Activated CD4-positive, alpha-beta T cell treated with anti-CD3 and anti-CD28 coated beads, Interleukin-10, Interleukin-2, amounts not matched to agents 100 ng/mL and 50 ng/mL, durations not matched to agents 16 hours and 8 hours (primary cell): ENCODE measurements around the gene C14orf132.
"Not testable (repeated sequence)": the region's sequence is repeated elsewhere in the genome, so short reads cannot be mapped to it uniquely, and the experiment has no call there.

Source experiments
- DNase-seq: peaks from one replicate; pipeline ENCODE4 v3.0.0-alpha.2; 2020

The C14orf132 gene

DNA sequence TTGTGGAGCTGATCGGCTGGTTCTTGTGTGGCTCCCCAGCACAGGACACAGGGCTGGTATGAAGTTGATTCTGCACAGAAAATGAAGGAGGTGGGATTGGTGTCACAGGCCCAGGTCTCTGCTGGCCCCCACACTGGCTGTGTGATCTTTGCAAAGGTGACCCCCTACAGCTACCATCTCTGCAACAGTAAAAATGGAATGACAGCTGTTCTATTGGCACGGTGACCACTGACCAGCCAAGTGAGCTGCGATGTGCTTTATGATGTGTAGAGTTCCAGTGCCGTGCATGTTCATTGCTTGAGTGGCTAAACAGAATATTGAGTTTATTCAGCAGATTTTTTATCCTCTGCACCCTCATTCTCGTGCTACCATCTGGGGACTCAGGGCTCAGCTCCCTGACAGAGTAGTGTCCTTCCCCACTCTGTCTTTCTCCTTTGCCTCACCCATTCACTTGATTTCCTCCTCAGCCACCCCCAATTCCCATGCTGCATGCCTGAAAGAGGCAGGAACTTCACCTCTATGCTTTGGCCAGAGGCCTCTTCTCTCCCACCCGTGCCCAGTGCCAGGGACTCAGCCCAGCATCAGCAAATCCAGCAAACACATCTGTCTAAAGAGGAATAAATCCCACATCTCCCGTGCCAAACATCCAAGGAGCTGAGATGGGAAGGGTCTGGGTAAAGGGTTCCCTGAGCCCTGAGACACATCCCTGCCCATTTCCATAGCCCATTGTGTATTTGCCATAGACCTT lies 21.2 kb downstream of the C14orf132 start:
- DNase-seq = no peak

DNA sequence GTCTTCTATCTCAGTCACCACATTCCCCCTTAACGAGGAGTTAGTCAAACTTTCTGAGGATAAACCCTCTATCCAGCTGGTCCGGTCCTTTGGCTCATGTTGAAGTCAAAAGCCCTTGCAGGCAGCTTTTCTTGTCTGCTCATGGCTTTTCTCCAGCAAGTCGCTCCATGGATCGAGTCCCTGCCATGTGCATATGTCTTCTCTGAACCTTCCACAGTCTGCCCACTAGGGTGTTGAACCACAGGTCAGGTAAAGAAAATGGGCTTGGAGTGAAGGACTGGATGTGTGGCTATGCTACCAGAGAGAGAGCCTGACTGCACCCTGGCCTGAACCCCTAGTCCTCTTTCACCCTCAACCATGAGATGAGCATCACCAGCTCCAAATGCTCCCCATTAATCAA lies 22.8 kb downstream of the C14orf132 start:
- no peak for DNase-seq

DNA sequence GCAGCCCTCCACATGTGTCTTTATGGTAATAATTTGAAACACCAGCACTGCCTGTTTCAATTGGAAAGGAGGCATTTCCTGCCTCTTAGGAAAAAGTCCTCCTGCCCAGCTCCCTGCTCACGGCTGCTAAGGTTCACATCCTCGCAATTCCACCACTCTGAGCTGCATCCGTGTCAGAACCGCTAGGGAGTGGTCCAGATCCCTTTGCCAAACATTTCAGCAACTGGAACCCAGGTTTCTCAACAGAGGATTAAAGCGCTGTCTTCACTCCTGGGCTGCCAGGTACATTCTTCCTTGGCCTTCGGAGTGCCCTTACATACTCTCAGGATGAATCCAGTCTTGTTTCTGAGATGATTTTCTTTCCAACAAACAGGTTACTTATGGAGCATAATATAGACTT lies 23.3 kb downstream of the C14orf132 start:
- no peak for DNase-seq

DNA sequence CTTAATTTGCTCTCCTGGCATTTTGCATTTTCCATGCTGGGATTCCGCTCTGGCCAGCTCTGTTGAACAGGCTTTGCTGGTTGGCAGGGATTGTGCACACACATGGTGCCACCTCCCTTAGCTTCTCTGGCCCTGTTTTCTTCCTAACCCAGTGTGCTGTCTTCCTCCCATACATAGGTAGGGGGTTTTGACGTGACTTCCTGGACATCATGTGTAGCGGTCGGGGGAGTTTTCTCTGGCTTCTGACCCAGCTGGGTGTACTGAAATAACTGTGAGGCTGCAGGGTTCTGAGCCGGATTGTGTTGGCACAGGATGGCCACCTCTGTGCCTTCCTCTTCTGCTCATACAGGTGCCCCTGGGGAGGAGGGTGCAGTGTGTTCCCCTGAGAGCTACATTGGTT lies 25.7 kb downstream of the C14orf132 start:
- DNase-seq = no peak

DNA sequence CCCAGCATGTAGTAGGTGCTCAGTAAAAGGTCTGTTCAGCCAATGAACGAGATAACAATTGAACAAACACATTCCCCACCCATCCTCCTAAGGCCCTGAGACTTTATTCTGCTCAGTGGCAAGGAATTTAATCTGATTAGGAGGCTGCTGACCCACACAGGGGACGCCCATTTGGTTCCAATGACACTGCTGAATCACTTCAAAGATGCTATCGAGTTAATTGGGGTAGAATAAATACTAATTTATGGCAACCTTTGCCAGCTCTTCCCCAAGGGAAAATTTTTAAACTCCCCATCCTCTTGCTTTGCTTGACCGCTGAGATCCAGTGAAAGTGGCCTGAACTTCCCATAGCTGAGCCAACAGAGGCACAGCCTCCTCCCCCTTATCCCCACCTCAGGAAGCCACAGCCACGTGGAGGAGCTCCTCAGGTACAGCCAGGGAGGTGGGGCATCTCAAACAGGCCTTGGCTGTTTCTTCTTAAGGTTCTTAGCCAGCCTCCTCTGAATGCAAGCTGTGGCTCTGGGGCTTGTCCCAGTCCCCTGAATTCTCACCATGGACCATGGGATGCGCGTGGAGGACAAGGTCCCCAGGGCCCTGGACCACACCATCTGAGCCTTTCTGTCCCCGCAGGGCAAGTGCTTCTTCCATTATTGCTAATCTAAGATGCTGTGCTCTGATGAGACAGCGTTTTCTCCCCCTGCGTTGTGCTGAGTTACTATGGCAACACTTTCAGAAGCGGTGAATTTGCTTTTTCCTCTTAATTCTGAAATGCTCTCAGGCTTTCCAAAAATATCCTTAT lies 26.7 kb downstream of the C14orf132 start:
- peak; percentile 9 for DNase-seq

DNA sequence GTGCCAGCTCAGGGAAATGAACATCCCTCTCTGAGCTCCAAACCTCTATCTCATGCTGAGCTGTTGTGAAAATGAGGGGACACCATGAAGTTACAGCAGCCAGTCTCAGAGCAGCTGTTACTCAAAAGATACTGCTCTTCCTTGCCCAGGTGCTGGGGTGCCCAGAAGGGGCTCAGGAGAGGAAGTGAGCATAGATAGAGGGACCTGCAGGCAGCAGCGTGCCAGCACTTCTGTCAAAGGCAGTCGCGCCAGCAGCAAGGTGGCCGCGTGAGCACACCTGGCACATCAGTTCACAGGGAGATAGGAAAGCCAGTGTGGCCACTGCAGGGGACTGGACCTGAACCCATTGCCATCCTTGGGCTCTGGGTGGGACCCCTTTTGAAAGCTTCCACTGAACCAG lies 27.8 kb downstream of the C14orf132 start:
- DNase-seq = no peak

DNA sequence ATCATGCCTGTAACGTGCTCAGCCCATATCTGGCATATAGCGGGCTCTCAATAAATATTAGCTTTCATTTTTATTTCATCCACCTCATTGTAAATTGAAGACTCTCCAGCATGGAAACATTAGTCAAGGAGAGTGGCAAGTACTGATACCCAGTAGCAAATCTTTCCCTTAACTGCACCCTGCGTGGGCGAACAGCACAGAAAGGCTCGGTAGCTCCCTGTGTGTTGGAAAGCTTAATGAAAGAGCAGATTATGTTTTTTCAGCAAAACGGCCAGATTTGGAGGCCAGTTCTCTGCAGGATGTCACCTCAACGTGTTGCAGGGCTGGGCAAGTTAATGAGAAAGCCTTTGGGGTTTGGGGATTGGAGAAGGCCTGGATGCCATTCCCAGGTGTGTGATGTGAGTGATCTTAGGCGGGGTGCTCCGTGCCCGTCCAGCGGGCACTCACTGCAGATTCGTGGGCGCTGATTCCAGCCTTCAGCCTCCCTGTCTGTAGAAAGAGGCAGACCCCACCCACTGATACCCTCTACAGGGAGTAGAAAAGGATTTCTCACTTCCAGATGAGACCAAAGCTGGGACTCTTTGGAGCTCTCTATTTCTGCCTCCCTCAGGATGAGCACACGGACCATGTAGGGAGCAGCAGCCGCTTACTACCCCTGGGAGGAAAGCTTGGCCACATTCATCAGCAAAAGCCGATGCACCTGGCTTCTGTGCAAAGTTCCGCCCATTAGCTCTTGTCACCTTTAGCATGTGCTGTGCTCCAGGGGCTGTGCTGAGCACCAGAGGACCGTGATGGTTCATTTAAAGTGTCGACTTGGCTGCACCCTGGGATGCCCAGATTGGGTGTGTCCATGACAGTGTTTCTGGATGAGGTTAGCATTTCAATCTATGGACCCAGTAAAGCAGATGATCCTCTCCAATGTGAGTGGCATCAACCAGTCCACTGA lies 29.1 kb downstream of the C14orf132 start:
- DNase-seq = no peak

DNA sequence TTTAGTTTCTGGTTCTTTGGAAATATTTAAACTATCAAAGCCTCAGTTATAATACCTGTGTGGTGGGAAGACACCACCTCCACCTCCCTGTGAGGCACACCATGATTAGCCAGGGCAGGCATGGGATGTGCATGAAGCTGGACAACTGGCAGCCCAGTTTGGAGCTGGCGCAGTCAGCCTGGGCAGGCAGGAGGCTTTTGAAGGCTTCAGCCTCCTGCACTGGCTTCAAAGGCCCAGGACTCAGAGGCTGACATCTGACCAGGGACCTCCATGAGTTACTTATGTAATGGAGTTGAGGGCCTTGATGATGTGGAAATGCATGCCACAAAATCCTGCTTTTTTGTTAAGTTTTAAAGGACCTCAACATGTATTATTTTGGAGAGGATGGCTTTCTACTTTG lies 30.3 kb downstream of the C14orf132 start:
- DNase-seq = no peak

DNA sequence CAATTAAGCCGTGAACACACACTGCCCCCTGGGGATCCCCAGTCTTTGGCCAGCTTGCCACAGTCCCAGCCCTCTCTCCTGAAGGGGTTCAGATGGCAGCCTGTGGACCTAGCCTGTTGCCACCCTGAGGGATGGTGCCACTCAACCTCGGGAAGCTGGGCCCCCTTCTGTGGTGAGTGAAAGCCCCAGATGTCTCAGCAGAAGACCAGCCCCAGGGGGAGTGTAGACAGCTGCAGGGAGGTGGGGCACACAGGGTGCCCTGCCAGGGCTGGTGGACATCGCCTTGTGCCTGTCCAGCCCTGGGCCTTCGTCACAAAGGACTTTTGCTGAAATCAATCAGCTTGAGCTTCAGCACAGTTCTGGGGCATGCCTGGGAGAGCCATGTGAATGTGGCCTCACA lies 32.4 kb downstream of the C14orf132 start:
- no peak for DNase-seq

DNA sequence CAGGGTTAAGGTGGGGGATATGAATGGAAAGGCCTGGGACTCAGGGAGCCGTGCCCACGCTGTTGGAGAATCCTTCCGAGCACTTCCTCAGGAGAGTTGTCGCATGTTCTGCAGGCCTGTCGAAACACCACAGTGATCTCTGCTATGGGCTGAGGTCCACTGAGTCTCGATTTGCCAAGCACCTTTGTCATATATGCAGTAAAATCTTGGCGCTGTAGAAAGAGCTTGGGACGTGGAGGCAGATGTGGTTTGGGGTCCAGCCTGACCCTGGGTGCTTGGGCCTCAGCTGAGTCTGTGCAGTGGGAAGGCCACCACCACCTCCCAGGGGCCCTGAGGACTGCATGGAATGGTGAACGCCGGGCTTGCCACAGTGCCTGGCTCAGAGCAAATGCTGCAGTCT lies 32.9 kb downstream of the C14orf132 start:
- no peak for DNase-seq

DNA sequence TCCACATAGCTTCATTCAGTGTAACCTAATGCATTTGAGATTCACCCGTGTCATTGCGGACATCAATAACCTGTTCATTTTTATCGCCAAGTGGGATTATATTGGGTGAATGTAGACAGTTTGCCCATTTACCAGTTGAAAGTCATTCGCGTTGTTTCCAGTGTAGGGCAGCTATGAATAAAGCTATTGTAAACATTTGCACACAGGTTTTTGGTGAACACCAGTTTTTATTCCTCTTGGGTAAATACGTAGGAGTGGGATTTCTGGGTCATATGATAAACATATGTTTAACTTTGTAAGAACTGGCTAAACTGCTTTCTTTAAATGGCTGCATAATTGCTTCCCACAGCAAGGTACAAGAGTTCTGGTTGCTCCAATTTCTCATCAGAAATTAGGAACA lies 33.6 kb downstream of the C14orf132 start:
- no peak for DNase-seq

DNA sequence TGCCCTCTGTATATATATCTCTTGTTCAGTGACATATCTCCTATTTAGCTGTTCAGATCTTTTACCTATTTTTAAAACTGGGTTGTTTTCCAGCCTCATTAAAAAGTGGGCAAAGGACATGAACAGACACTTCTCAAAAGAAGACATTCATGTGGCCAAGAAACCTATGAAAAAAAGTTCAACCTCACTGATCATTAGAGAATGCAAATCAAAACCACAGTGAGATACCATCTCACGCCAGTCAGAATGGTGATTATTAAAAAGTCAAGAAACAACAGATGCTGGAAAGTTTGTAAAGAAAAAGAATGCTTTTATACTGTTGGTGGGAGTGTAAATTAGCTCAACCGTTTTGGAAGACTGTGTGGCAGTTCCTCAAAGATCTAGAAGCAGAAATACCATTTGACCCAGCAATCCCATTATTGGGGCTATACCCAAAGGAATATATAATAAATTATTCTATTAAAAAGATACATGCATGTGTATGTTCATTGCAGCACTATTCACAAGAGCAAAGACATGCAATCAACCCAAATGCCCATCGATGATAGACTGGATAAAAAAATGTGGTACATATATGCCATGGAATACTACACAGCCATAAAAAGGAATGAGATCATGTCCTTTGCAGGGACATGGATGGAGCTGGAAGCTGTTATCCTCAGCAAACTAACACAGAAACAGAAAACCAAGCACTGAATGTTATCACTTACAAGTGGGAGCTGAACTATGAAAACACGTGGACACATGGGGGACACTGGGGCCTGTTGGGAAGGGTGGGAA lies 34.3 kb downstream of the C14orf132 start:
- not testable (repeated sequence) for DNase-seq

DNA sequence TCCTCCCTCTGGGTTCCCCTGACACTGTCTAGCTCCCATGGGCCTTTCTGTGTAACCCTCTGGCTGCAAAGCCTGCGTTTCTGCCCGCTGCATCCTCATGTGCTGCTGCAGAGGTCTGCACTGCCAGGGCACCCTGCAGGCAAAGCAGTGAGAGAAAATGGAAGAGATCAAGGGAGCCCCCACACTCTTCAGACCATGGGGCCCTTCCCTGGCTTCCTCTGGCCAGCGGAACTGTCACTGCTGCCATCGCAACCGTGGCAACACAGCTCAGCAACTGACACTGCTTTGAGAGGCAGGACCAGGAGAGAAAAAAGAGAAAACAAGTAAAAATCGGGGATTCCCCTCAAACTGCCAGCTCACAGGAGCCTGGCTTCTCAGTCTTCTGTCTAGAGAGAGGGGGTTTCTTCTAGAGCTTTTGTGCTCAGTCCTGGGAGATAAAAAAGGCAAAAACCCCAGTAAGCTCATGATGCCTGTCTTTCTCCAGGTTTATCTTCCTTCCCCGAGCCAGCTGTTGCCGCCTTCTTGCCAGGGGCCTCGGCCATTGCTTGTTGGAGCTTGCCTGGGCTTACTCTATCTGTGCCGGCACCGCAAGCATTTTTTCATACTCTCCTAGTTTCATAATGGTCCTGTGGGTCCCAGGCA lies 38.9 kb downstream of the C14orf132 start:
- DNase-seq = no peak

DNA sequence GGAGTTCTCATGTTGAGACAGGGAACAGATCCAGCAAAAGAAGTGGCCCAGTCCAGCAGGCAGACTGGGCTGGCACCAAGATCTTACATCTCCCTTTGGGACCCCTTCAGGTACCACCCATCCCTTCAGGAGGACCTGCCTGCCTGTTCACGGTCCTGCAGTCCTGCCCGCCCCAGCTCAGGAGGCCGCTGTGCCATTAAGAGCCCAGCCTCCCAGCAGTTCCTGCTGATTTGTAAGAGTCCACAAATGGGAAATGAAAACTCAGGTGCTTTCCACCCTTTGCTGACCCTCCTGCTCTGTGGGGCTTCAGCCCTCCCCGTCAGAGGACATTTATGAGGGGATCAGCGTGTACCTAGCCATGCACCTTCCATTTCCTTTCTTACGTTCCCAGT lies 39.5 kb downstream of the C14orf132 start:
- no peak for DNase-seq

DNA sequence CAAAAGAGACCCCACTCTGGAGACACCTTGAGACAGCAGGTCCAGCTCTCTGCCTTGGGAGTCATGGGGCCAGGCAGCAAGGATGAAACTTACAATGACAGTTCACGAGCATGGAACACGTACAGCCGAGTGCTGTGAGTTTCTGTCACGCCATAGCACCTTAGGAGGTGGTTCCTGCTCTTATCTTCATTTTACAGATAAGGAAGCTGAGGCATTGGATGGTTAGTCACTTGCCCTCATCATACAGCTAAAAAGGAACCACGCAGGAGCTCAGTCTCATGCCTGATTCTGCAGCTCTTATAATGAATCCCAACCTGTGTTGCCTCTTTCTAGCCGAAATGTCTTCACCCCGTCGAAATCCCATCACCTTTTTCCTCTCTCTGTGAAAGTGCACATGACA lies 39.9 kb downstream of the C14orf132 start:
- no peak for DNase-seq

DNA sequence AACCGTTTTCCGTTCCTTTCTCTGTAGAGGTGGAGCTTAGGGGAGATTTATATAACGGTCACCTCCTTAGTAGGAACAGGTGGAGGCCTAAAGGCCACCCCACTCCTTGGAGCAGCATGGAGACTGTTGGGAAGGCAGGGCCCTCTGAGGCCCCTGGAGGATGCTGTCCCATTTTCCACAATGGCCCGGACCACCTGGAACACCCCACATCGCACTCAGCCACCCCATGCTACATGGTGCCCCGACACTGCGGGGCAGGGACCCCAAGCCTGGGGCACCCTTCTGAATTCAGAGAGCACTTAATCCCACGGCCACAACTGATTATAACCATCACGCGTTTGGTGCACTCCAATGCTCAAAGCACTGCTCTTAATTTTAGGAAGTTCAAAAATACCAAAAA lies 41.4 kb downstream of the C14orf132 start:
- DNase-seq = no peak

DNA sequence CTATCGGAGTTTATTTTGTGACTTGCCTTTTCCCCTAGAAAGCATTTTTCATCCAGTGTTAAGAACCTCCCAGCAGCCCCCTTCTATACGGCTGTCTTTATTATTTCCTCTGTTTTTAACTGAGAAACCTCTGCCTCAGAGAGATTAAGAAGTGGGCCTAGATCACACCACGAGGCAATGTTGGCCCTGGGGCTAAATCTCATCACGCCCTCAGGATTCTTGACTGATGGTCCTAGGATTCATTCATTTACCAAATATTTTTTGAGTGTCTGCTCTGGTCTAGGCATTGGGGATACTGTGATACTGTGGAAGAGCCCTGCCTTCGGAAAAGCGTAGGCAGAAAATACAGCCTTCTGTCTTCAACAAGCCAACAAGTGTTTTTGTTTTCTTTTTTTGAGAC lies 42.1 kb downstream of the C14orf132 start:
- no peak for DNase-seq

DNA sequence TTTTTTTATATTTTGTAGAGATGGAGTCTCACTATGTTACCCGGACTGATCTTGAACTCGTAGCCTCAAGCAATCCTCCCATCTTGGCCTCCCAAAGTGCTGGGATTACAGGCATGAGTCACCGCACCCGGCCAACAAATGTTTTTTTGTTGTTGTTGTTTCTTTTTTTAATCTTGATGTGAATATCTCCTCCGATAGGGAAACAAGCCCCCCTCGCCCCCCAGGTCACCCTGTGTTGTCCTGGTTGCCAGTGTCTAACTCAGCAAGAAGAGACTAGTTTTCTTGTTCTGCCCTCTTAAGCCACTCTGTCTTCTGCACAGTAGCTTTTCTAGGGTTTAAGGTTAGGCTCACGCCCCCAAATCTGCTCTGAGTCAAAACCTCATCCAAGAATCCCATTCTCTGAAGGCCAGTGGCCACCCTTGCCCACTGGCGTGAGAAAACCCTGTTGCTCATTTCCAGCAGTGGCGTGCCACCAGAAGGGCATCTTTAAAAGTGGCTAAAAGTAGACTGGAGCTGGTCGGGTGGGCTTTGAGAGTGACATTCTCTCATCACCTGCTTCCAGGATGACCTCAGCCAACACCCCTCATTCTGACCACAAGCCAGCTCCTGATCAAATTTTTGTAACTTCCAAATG lies 42.7 kb downstream of the C14orf132 start:
- no peak for DNase-seq

DNA sequence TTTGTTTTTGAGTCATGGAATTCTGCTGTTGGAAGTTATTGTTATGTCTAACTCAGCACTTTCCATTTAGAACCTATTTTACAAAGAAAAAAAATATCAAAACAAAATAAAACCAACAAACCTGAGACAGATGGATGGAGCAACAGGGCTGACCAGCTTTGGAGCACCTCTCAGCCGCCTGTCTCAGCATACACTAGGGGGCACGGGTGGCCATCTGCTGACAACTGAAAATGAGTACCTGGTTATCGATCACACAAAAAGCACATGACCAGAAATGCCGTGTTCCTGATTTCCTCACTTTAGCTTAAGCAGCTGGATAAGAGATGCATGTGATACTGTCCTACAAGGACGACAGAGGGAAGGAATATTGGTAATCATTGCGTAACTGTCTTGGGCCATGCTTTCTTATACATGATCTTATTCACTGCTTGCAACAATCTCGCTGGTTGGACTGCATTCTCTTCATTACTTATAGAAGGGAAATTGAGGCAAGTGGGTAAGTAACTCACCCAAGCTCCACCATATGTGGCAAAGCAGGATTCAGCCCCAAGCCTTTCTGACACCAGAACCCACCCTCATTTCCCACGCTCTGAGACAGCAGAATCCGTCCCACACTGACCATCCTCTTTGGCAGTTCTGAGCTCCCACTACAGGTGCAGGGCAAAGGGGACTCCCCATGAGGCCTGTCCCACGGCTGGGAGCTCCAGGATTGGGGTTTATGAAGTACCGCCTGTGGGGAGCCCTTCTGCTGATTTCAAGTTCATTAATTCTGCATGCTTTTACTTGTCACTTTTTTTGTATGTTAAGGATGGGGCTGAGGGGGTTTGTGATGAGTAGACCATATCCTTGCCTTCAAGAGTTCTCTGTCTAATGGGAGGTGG lies 43.5 kb downstream of the C14orf132 start:
- DNase-seq = no peak

DNA sequence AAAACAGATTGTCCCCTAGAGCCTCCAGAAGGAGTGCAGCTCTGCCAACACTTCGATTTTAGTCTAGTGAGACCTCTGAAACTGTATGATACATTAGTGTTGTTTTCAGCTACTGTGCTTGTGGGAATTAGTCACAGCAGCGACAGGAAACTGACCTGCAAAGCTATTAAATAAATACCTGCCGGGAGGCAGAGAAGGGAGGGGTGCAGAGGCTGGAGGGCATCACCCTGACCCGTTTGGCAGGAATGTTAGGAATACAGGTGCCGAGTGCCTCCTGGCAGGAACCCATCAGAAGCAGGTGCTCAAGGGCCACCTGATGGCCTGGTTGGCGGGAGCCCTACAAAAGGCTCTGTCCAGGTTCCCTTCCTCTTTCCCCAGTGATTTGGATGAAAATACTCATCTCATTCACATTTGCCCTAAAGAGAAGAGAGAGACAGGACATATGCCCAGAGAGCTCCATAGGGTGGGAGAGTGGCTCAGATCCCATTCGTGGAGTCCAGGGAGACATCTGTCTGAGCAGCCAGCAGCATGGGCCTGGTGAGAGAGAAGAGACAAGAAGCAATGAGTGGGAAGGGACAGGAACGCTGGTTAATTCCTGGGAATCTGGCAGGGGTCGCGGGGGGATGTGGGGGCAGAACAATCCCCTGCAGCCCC lies 44.6 kb downstream of the C14orf132 start:
- DNase-seq = no peak
